Glutamatergic neuron (in vitro differentiated cells): ENCODE data around the gene ULBP2. TPM values are rescaled to one million over a fixed set of nuclear protein-coding genes. Genes with fewer than 3 reads are reported as not detected.
"Not testable (repeated sequence)": the region's sequence is repeated elsewhere in the genome, so short reads cannot be mapped to it uniquely, and the experiment has no call there.

Experiments
- DNase-seq: peaks from one replicate; pipeline ENCODE4 v3.0.0; 2022
- H3K27ac Mint-ChIP-seq: one replicate; pipeline ENCODE4 v1.8.0; 2020; ENCODE audit warnings: mild to moderate bottlenecking, mixed read lengths, inconsistent platforms; ENCODE audit not compliant: unreplicated experiment
- H3K27me3 Mint-ChIP-seq: one replicate; pipeline ENCODE4 v1.8.0; 2020; ENCODE audit warnings: mild to moderate bottlenecking, moderate library complexity, mixed read lengths, inconsistent platforms; ENCODE audit not compliant: unreplicated experiment
- H3K36me3 Mint-ChIP-seq: one replicate; pipeline ENCODE4 v1.8.0; 2020; ENCODE audit warnings: mild to moderate bottlenecking, mixed read lengths, inconsistent platforms; ENCODE audit not compliant: unreplicated experiment
- H3K4me1 Mint-ChIP-seq: one replicate; pipeline ENCODE4 v1.8.0; 2020; ENCODE audit warnings: mild to moderate bottlenecking, low read depth, mixed read lengths, inconsistent platforms; ENCODE audit not compliant: unreplicated experiment
- H3K4me3 Mint-ChIP-seq: one replicate; pipeline ENCODE4 v1.8.0; 2020; ENCODE audit warnings: mild to moderate bottlenecking, mixed read lengths, inconsistent platforms; ENCODE audit not compliant: unreplicated experiment
- H3K9me3 Mint-ChIP-seq: one replicate; pipeline ENCODE4 v1.8.0; 2020; ENCODE audit warnings: mild to moderate bottlenecking, moderate library complexity, mixed read lengths, inconsistent platforms; ENCODE audit not compliant: unreplicated experiment
- CTCF ChIP-seq: fragments of 200-600 bp; sonication (generic); IDR thresholded peaks from one replicate; pipeline ENCODE4 v1.5.0; 2021; ENCODE audit not compliant: partially characterized antibody, unreplicated experiment
- total RNA-seq: library from RNA; stranded (reverse); fragmentation: NEBNext Ultra II Directional; extraction: Animal tissue kit (Norgen Biotek cat#: 25700); gene quantifications from one replicate; pipeline ENCODE4 v1.2.1, GENCODE V29; 2021; ENCODE audit not compliant: unreplicated experiment

The ULBP2 gene
- total RNA-seq, 1 donor from 2014 or later, result 5.4 TPM

- H3K4me3 Mint-ChIP-seq, result no peak overlapping the region
- peaks cover 6% of the 10 kb centered on the region for H3K36me3 Mint-ChIP-seq
- peaks cover 43% of the 10 kb centered on the region for H3K27me3 Mint-ChIP-seq
- H3K27ac Mint-ChIP-seq, result no peak overlapping the region
- peaks cover 20% of the 10 kb centered on the region for H3K9me3 Mint-ChIP-seq
- TF ChIP-seq CTCF, result no peak
- peaks cover 2% of the 10 kb centered on the region for H3K4me1 Mint-ChIP-seq
- DNase-seq, result no peak
Observed at GRCh38 chr6:149919834-149920225, 22.0 kb upstream of the ULBP2 start.

GRCh38 chr6:149921361-149921760, 20.5 kb upstream of the ULBP2 start:
- peaks cover 51% of the 10 kb centered on the region for H3K27me3 Mint-ChIP-seq
- peaks cover 6% of the 10 kb centered on the region for H3K36me3 Mint-ChIP-seq
- H3K9me3 Mint-ChIP-seq, result peaks cover 17% of the 10 kb centered on the region
- peak overlapping the region; percentile 25 for H3K4me3 Mint-ChIP-seq
- no peak overlapping the region for H3K27ac Mint-ChIP-seq
- H3K4me1 Mint-ChIP-seq, result peaks cover 2% of the 10 kb centered on the region
- no peak for TF ChIP-seq CTCF
- no peak for DNase-seq

- not testable (repeated sequence) for H3K4me3 Mint-ChIP-seq, H3K36me3 Mint-ChIP-seq, DNase-seq, H3K4me1 Mint-ChIP-seq, H3K27ac Mint-ChIP-seq
- Mint-ChIP-seq H3K27me3 (peaks cover 50% of the 10 kb centered on the region), H3K9me3 (peaks cover 17% of the 10 kb centered on the region)
Observed at GRCh38 chr6:149922091-149922490, 19.7 kb upstream of the ULBP2 start.

- Mint-ChIP-seq H3K4me3 (peak within 1 kb of the TSS; percentile 88), H3K36me3 (peaks cover 6% of the 10 kb centered on the region), H3K27ac (no peak within 1 kb of the TSS), H3K9me3 (peaks cover 15% of the 10 kb centered on the region), H3K4me1 (peaks cover 2% of the 10 kb centered on the region), H3K27me3 (peaks cover 50% of the 10 kb centered on the region)
- DNase-seq, result peak; percentile 76
- TF ChIP-seq CTCF, result no peak
Observed at GRCh38 chr6:149922642-149923326, 19.0 kb upstream of the ULBP2 start, which contains the start of gene RAET1G. Gene RAET1G, minus strand, starts transcription at chr6:149923121. Its CDS starts 111 bp downstream, at chr6:149923010.

GRCh38 chr6:149923327-149923986, 18.4 kb upstream of the ULBP2 start:
- H3K9me3 Mint-ChIP-seq, result peaks cover 14% of the 10 kb centered on the region
- peaks cover 2% of the 10 kb centered on the region for H3K4me1 Mint-ChIP-seq
- no peak overlapping the region for H3K27ac Mint-ChIP-seq
- DNase-seq, result no peak
- TF ChIP-seq CTCF, result no peak
- H3K36me3 Mint-ChIP-seq, result peaks cover 6% of the 10 kb centered on the region
- peak overlapping the region; percentile 88 for H3K4me3 Mint-ChIP-seq
- H3K27me3 Mint-ChIP-seq, result peaks cover 48% of the 10 kb centered on the region
